GM12873 (cell line): ENCODE measurements around the gene RARG.

Source experiments
- CTCF ChIP-seq: IDR thresholded peaks from 2 replicates; pipeline ENCODE4 v1.5.1; 2012; ENCODE audit warnings: low read depth, mild to moderate bottlenecking, moderate library complexity, low read length, control low read depth; ENCODE audit not compliant: insufficient read depth; ENCODE audit errors: missing control alignments

The RARG gene

GRCh38 chr12:53161119-53161911, 70.7 kb downstream of the RARG start:
- TF ChIP-seq CTCF: no peak

GRCh38 chr12:53160673-53161072, 71.3 kb downstream of the RARG start:
- TF ChIP-seq CTCF: no peak
